Measurements from ENCODE around the gene ADCY9. TPM values are rescaled to one million over a fixed set of nuclear protein-coding genes. Genes with fewer than 3 reads are reported as not detected.

The ADCY9 gene
- polyA plus RNA-seq, 6 donors from 2014 or later, result 0.08 to 0.91 (median 0.19) TPM

- no peaks in the 10 kb centered on the region for H3K36me3 Mint-ChIP-seq
- no peaks in the 10 kb centered on the region for H3K9me3 Mint-ChIP-seq
- peaks cover 18 to 34% (median 21%) of the 10 kb centered on the region in 3 donors for H3K4me1 Mint-ChIP-seq
- peaks cover 0 to 13% (median 0%) of the 10 kb centered on the region in 3 donors for H3K27me3 Mint-ChIP-seq
- ATAC-seq (ENCODE audit: low read depth in 2 of 2), result no peak
- peak; percentile 3 for DNase-seq
- peak overlapping the region in 2 of 6 donors; percentile 37 to 90 for H3K27ac Mint-ChIP-seq
- H3K4me3 Mint-ChIP-seq, result peak overlapping the region; percentile 72 to 90 (median 82)
Measured at GRCh38 chr16:4114257-4115208, 1.7 kb downstream of the ADCY9 start.

- H3K27ac Mint-ChIP-seq, result peak overlapping the region in 1 of 6 donors; percentile 40
- ATAC-seq (ENCODE audit: low read depth in 2 of 2) (no peak), DNase-seq (no peak)
- peaks cover 22 to 34% (median 25%) of the 10 kb centered on the region in 3 donors for H3K4me1 Mint-ChIP-seq
- peak overlapping the region in 7 of 8 donors; percentile 35 to 90 (median 78) for H3K4me3 Mint-ChIP-seq
- no peaks in the 10 kb centered on the region for H3K36me3 Mint-ChIP-seq
- peaks cover 0 to 6% (median 0%) of the 10 kb centered on the region in 3 donors for H3K27me3 Mint-ChIP-seq
- H3K9me3 Mint-ChIP-seq, result no peaks in the 10 kb centered on the region
Measured at GRCh38 chr16:4113358-4114256, 2.6 kb downstream of the ADCY9 start.

GRCh38 chr16:4111748-4112696 lies 4.2 kb downstream of the ADCY9 start:
- no peaks in the 10 kb centered on the region for H3K9me3 Mint-ChIP-seq
- peak overlapping the region in 3 of 8 donors; percentile 11 to 72 (median 26) for H3K4me3 Mint-ChIP-seq
- DNase-seq, result no peak
- H3K36me3 Mint-ChIP-seq, result no peaks in the 10 kb centered on the region
- peaks cover 19 to 30% (median 21%) of the 10 kb centered on the region in 3 donors for H3K4me1 Mint-ChIP-seq
- H3K27ac Mint-ChIP-seq, result peak overlapping the region in 2 of 6 donors; percentile 3 to 68
- no peak for ATAC-seq (ENCODE audit: low read depth in 2 of 2)
- peaks cover 0 to 1% (median 0%) of the 10 kb centered on the region in 3 donors for H3K27me3 Mint-ChIP-seq

- no peak overlapping the region for H3K27ac Mint-ChIP-seq
- H3K36me3 Mint-ChIP-seq, result no peaks in the 10 kb centered on the region
- no peaks in the 10 kb centered on the region for H3K9me3 Mint-ChIP-seq
- no peak for DNase-seq
- no peaks in the 10 kb centered on the region for H3K27me3 Mint-ChIP-seq
- no peak for ATAC-seq (ENCODE audit: low read depth in 2 of 2)
- H3K4me3 Mint-ChIP-seq, result no peak overlapping the region
- H3K4me1 Mint-ChIP-seq, result peaks cover 16 to 32% (median 17%) of the 10 kb centered on the region in 3 donors
Measured at GRCh38 chr16:4110680-4111079, 5.6 kb downstream of the ADCY9 start.

GRCh38 chr16:4110065-4110464 lies 6.2 kb downstream of the ADCY9 start:
- H3K9me3 Mint-ChIP-seq, result no peaks in the 10 kb centered on the region
- ATAC-seq (ENCODE audit: low read depth in 2 of 2) (no peak), DNase-seq (no peak)
- H3K4me3 Mint-ChIP-seq, result no peak overlapping the region
- H3K27ac Mint-ChIP-seq, result no peak overlapping the region
- H3K36me3 Mint-ChIP-seq, result no peaks in the 10 kb centered on the region
- no peaks in the 10 kb centered on the region for H3K27me3 Mint-ChIP-seq
- H3K4me1 Mint-ChIP-seq, result peaks cover 16 to 30% (median 17%) of the 10 kb centered on the region in 3 donors

- Mint-ChIP-seq H3K4me3 (no peak overlapping the region), H3K36me3 (no peaks in the 10 kb centered on the region), H3K27me3 (no peaks in the 10 kb centered on the region), H3K9me3 (no peaks in the 10 kb centered on the region), H3K27ac (peak overlapping the region in 3 of 6 donors; percentile 7 to 81 (median 65)), H3K4me1 (peaks cover 10 to 24% (median 11%) of the 10 kb centered on the region in 3 donors)
- DNase-seq (no peak), ATAC-seq (ENCODE audit: low read depth in 2 of 2) (no peak)
Measured at GRCh38 chr16:4109250-4109736, 6.9 kb downstream of the ADCY9 start.

GRCh38 chr16:4106516-4106915 lies 9.7 kb downstream of the ADCY9 start:
- no peak for ATAC-seq (ENCODE audit: low read depth in 2 of 2)
- Mint-ChIP-seq H3K9me3 (no peaks in the 10 kb centered on the region), H3K27me3 (no peaks in the 10 kb centered on the region), H3K4me1 (peaks cover 4 to 10% (median 5%) of the 10 kb centered on the region in 3 donors), H3K36me3 (no peaks in the 10 kb centered on the region), H3K4me3 (peak overlapping the region in 1 of 8 donors; percentile 3), H3K27ac (no peak overlapping the region)
- no peak for DNase-seq

GRCh38 chr16:4105848-4106247 lies 10.4 kb downstream of the ADCY9 start:
- H3K36me3 Mint-ChIP-seq, result no peaks in the 10 kb centered on the region
- ATAC-seq (ENCODE audit: low read depth in 2 of 2), result no peak
- H3K4me3 Mint-ChIP-seq, result no peak overlapping the region
- no peaks in the 10 kb centered on the region for H3K27me3 Mint-ChIP-seq
- DNase-seq, result no peak
- H3K4me1 Mint-ChIP-seq, result peaks cover 4 to 10% (median 5%) of the 10 kb centered on the region in 3 donors
- no peaks in the 10 kb centered on the region for H3K9me3 Mint-ChIP-seq
- H3K27ac Mint-ChIP-seq, result no peak overlapping the region

- ATAC-seq (ENCODE audit: low read depth in 2 of 2) (no peak), DNase-seq (no peak)
- Mint-ChIP-seq H3K36me3 (no peaks in the 10 kb centered on the region), H3K27ac (no peak overlapping the region), H3K27me3 (no peaks in the 10 kb centered on the region), H3K4me3 (no peak overlapping the region), H3K9me3 (no peaks in the 10 kb centered on the region), H3K4me1 (peaks cover 0 to 5% (median 0%) of the 10 kb centered on the region in 3 donors)
Measured at GRCh38 chr16:4103745-4104144, 12.5 kb downstream of the ADCY9 start.

GRCh38 chr16:4101421-4102219 lies 14.6 kb downstream of the ADCY9 start:
- Mint-ChIP-seq H3K27ac (no peak overlapping the region), H3K36me3 (no peaks in the 10 kb centered on the region), H3K4me3 (no peak overlapping the region), H3K4me1 (peaks cover 0 to 5% (median under 1%) of the 10 kb centered on the region in 3 donors), H3K9me3 (no peaks in the 10 kb centered on the region), H3K27me3 (no peaks in the 10 kb centered on the region)
- DNase-seq (no peak), ATAC-seq (ENCODE audit: low read depth in 2 of 2) (no peak)

- Mint-ChIP-seq H3K4me1 (peaks cover 0 to 13% (median 0%) of the 10 kb centered on the region in 3 donors), H3K27me3 (no peaks in the 10 kb centered on the region)
- no peak for DNase-seq
Measured at GRCh38 chr16:4098501-4098900, 17.7 kb downstream of the ADCY9 start.

GRCh38 chr16:4097826-4098240 lies 18.4 kb downstream of the ADCY9 start:
- Mint-ChIP-seq H3K36me3 (no peaks in the 10 kb centered on the region), H3K27me3 (no peaks in the 10 kb centered on the region), H3K9me3 (no peaks in the 10 kb centered on the region), H3K4me3 (no peak overlapping the region), H3K4me1 (peaks cover 0 to 13% (median 0%) of the 10 kb centered on the region in 3 donors), H3K27ac (no peak overlapping the region)
- no peak for ATAC-seq (ENCODE audit: low read depth in 2 of 2)
- no peak for DNase-seq

More at GRCh38 chr16:4098501-4098900, 17.7 kb downstream of the ADCY9 start:
- H3K9me3 Mint-ChIP-seq, result no peaks in the 10 kb centered on the region
- no peak overlapping the region for H3K27ac Mint-ChIP-seq
- H3K36me3 Mint-ChIP-seq, result no peaks in the 10 kb centered on the region
- ATAC-seq (ENCODE audit: low read depth in 2 of 2), result no peak
- no peak overlapping the region for H3K4me3 Mint-ChIP-seq
